RWPE1 (cell line): ENCODE measurements around the gene PROZ.

Experiments
- CTCF ChIA-PET: fragments of 350-600 bp; sonication (Branson Sonifier 250); formaldehyde crosslinking; extraction: SDS; loops from one replicate; lab custom pipeline; 2021; lab: Yijun Ruan, JAX
- POLR2A ChIA-PET: fragments of 400-600 bp; formaldehyde crosslinking; extraction: SDS; loops from one replicate; lab custom pipeline; 2020; ENCODE audit warnings: antibody characterized with exemption; ENCODE audit not compliant: low non-redundant PET; lab: Yijun Ruan, JAX
- DNase-seq: peaks from one replicate; pipeline ENCODE4 v3.0.0; 2012; ENCODE audit warnings: low spot score
- H3K27ac ChIP-seq: fragments of 450-650 bp; 2 replicates; pipeline ENCODE4 v1.5.1; 2017
- TF ChIP-seq, protein P1 (sequence below): fragments of 450-650 bp; conservative IDR thresholded peaks from 2 replicates; pipeline ENCODE4 v1.5.1; 2017; ENCODE audit warnings: low read depth, mild to moderate bottlenecking

Gene PROZ

DNA sequence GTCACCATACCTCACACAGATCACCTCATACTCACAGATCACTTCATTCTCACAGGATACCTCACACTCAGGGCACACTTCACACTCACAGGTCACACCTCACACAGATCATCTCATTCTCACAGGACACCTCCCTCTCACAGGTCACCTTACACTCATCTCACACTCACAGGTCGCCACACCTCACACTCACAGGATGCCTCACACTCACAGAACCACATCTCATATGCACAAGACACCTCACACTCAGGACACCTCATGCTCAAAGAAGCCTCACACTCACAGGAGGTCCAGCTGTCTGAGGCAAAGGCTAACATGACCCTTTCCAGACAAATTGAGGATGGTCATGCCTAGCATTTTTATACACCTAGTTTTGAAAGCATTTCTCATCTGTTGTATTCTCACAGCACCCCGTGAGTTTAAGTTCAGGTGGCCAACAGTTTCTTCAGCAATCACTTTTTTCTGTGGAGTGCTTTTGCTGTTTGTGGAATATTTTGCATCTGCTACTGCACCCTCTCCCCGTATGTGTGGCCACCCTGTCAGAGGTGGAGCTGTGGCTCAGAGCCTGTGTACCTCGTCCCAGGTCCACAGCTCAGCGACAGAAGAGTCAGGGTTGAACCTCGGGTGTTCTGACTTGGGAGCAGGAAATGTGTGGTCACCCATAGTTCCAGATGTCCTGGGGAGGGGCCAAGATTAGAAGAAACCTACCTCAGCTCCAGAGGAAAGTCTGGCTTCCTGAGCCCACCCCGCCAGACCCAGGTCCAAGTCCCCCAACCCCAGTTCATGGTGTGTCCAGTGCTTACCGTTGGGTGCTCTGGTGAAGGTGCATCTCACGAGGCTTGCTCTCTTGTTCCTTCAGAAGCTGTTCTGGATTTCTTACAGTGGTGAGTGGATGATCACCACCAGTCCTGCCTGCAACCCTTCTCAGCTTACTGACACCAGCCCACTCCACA, 45.3 kb upstream of the PROZ start:
- CTCF ChIA-PET = no interaction called here
- TF ChIP-seq, protein P1, sequence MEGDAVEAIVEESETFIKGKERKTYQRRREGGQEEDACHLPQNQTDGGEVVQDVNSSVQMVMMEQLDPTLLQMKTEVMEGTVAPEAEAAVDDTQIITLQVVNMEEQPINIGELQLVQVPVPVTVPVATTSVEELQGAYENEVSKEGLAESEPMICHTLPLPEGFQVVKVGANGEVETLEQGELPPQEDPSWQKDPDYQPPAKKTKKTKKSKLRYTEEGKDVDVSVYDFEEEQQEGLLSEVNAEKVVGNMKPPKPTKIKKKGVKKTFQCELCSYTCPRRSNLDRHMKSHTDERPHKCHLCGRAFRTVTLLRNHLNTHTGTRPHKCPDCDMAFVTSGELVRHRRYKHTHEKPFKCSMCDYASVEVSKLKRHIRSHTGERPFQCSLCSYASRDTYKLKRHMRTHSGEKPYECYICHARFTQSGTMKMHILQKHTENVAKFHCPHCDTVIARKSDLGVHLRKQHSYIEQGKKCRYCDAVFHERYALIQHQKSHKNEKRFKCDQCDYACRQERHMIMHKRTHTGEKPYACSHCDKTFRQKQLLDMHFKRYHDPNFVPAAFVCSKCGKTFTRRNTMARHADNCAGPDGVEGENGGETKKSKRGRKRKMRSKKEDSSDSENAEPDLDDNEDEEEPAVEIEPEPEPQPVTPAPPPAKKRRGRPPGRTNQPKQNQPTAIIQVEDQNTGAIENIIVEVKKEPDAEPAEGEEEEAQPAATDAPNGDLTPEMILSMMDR = no peak
- POLR2A ChIA-PET = no interaction called here
- no peak for DNase-seq
- H3K27ac ChIP-seq = no peak overlapping the region

DNA sequence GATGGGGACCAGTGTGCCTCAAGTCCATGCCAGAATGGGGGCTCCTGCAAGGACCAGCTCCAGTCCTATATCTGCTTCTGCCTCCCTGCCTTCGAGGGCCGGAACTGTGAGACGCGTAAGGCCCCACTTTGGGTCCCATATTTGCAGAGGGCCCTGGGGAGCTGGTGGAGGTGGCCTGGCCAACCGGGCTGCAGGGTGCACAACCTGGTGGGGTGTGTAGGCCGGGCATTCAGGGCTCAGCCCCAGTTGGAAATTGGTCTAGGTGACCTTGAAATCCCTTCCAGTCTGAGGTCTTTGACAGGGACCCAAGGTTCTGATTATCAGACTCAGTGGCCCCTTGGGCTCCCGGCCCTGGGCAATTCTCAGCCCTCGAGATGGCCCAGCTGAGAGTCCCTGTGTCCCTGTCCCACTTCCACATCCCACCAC, 44.6 kb upstream of the PROZ start:
- H3K27ac ChIP-seq = no peak overlapping the region
- DNase-seq = no peak
- TF ChIP-seq, protein P1 = no peak
- POLR2A ChIA-PET = no interaction called here
- CTCF ChIA-PET = interaction anchor here (0.6 kb wide), 1 partner anchor 269 kb away, joined by 4 read pairs; no protein-coding TSS in a partner anchor

DNA sequence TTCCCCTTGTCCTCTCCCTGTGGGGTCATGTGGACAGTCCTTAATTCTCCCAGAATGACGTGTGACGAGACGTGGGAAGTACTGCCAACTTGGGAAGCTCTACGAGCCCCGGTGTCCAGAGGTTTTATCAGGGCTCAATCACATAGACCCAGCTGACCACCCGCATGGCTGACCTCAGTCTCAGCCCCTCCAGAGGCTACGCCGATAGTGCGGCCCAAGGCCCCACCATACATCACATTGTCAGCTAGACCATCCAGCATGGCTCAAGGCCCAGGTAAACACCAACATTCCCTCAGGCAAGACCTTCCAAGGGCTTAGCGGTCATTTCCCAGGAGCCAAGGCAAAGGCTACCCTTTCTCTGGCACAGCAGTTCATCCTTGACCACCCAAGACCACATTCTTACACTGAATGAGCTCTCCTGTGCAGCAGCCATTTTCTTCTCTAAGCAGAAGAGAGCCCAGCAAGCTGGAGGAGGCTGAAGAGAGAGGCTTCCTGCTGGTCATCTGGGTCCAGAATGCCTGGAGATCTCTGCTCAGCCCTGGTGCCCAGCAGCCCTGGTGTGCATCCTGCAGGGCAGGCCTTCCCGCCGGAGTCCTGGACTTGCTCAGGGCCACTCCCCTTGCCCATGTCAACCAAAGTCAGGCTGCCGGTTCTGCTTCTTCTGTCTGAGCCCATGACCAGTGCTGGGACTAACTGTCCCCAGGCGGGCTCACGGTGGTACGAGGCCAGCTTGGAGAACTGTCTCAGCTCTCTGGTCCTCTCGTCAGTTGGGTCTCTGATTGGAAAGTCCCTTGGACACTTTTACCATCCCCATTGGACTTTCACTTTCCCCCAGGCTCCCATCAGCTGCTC, 43.7 kb upstream of the PROZ start:
- ChIA-PET POLR2A (no interaction called here), CTCF (interaction anchor here (0.6 kb wide), 1 partner anchor 268 kb away, joined by 4 read pairs; no protein-coding TSS in a partner anchor)
- TF ChIP-seq, protein P1 = no peak
- H3K27ac ChIP-seq = no peak overlapping the region
- no peak for DNase-seq

DNA sequence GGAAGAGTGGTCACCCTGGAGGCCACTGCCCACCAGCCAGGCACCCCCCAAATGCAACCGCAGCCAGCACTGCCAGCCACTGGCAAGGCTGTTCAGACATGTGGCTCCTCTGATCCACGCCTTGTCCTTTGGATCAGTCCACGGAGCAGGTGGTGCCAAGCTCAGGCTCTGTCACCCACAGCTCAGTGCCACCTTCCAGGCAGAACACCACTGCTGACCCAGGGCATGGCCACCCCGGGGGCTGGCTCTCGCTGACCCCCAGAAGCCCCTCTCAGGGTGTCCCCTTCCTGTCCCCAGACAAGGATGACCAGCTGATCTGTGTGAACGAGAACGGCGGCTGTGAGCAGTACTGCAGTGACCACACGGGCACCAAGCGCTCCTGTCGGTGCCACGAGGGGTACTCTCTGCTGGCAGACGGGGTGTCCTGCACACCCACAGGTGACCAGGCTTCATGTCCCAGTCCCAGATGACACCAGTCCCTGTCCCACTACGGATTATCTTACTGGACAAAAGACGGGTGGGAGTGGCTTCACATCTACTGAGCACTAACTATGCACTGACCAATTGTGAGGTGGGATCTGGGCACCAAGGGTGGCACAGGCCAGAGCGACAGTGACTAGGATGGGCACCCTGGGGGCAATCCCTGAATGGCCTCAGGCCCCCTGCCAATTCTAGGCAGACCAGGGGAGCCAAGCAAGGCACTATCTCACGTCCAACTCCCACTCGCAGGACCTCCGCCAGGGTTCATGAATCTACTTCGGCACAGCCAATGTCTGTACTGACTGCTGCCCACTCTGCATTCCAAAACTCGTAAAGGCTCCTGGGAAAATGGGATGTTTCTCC, 42.9 kb upstream of the PROZ start:
- H3K27ac ChIP-seq = no peak overlapping the region
- POLR2A ChIA-PET = no interaction called here
- CTCF ChIA-PET = no interaction called here
- TF ChIP-seq, protein P1 = no peak
- DNase-seq = no peak

DNA sequence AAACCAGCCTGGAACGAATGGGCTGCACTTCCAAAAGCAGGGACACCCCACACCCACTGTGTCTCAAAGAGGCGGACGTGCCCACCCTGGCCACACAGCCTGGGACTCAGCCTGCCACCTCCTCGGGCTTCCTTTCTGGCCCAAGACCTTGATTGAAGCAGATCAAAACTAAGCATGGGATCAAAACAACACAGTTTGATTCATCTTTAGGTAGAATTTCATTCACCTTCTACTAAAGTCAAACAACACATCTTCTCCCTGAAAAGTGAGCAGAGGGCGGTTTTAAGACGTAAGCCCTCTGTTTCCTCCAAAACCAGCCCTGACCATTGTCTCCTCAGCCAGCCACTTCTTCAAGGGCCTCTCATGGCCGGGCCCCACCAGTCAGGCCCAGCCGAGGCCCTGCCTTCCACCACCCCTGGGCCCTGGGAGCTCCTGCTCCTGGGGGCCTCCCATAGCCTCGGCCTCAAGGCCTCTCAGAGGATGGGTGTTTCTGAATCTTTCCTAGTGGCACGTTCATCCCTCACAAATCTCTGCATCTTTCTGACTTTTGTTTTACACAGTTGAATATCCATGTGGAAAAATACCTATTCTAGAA, 42.1 kb upstream of the PROZ start:
- ChIA-PET CTCF (no interaction called here), POLR2A (no interaction called here)
- TF ChIP-seq, protein P1 = no peak
- no peak for DNase-seq
- H3K27ac ChIP-seq = no peak overlapping the region
